ENCODE measurements around the gene WFDC1. TPM values are rescaled to one million over a fixed set of nuclear protein-coding genes. Genes with fewer than 3 reads are reported as not detected.
A peak's percentile ranks its signal among the peaks of the same experiment; 100 is the strongest.

The WFDC1 gene
- total RNA-seq, 1 donor, result under 0.01 TPM

DNA sequence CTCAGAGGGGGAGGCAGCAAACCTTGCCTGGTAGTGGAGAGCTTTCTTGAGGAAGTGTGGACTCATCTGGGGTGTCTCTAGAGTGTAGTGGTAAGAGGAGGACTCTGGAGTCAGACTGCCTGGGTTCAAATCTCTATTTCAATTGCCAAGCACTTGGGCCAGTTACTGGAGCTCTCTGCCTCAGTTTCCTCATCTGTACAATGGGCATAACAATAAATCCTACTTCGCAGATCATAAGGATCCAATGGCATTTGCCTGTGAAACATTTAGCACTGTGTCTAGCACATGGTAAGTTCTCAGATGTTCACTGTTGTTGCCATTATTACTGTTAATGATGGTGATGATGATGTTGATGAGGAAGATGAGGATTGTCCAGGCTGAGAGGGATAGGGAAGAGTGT is 23.6 kb upstream of the WFDC1 start:
- no peak overlapping the region for H3K4me3 ChIP-seq (ENCODE audit: low read depth, low read length)
- no peak for DNase-seq (ENCODE audit: low read depth)
- TF ChIP-seq, protein P1, sequence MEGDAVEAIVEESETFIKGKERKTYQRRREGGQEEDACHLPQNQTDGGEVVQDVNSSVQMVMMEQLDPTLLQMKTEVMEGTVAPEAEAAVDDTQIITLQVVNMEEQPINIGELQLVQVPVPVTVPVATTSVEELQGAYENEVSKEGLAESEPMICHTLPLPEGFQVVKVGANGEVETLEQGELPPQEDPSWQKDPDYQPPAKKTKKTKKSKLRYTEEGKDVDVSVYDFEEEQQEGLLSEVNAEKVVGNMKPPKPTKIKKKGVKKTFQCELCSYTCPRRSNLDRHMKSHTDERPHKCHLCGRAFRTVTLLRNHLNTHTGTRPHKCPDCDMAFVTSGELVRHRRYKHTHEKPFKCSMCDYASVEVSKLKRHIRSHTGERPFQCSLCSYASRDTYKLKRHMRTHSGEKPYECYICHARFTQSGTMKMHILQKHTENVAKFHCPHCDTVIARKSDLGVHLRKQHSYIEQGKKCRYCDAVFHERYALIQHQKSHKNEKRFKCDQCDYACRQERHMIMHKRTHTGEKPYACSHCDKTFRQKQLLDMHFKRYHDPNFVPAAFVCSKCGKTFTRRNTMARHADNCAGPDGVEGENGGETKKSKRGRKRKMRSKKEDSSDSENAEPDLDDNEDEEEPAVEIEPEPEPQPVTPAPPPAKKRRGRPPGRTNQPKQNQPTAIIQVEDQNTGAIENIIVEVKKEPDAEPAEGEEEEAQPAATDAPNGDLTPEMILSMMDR (IDR thresholded peaks at IDR 0.05; ENCODE audit: insufficient read depth, low read length), result no peak

DNA sequence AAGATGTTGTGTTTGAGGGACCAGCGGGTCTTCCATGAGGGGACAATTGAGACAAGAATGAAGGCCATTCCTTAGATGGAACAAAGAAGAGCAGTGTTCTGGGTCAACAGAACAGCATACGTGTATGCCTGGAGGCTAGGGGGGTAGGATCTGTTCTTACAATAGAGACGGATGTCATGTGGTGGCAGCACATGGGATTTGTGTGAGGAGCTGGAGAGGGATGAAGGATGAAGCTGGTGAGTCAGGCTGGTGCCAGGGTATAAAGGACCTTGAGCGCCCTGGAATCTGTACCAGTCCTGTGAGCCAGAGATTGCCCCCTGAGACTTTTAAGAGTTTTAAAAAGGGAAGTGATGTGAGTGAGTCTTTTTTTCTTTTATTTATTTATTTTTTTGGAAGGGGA is 22.8 kb upstream of the WFDC1 start:
- DNase-seq (ENCODE audit: low read depth), result no peak
- TF ChIP-seq, protein P1 (IDR thresholded peaks at IDR 0.05; ENCODE audit: insufficient read depth, low read length), result no peak
- H3K4me3 ChIP-seq (ENCODE audit: low read depth, low read length), result no peak overlapping the region

DNA sequence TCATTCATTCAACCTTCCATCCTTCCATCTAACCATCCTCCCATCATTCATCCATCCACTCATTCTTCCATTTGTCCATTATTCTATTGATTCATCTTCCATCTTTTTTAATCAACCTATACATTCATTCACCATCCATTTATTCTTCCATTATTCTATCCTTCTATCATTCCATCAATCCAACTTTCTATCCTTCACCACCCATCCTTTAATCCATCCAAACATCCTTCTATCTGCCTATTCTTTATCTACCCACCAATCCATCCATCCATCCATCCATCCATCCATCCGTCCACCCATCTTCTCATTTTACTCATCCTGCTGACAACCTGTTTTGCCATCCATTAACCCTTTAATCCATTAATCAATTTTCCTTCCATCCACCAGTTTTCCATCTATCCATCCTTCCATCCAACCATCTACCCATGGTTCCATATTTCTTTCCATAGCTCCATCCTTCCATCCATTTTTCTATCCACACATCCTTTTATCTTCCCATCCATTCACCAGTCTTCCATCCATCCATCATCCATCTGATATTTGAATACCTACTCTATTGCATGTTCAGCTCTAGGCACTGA is 21.8 kb upstream of the WFDC1 start:
- TF ChIP-seq, protein P1 (IDR thresholded peaks at IDR 0.05; ENCODE audit: insufficient read depth, low read length), result no peak
- no peak for DNase-seq (ENCODE audit: low read depth)
- H3K4me3 ChIP-seq (ENCODE audit: low read depth, low read length), result no peak overlapping the region

DNA sequence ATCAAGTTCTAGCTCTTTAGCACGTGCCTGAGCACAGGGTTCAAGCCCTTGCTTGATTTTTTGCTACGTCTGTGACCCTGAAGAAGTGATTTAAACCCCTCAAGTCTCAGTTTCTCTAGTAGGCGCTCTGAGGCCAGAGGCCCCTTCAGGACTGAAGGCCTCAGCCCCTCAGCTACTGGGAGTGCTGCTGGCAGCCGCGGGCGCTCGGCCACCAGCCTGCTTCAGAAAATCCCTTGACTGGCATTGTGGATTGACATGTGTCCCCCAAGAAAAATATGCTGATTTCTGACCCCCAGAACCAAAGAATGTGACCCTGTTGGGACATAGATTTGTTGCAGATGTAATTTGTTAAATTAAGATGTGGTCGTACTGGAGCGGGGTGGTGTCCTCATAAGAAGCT is 20.2 kb upstream of the WFDC1 start:
- DNase-seq (ENCODE audit: low read depth), result no peak
- TF ChIP-seq, protein P1 (IDR thresholded peaks at IDR 0.05; ENCODE audit: insufficient read depth, low read length), result no peak
- H3K4me3 ChIP-seq (ENCODE audit: low read depth, low read length), result no peak overlapping the region

DNA sequence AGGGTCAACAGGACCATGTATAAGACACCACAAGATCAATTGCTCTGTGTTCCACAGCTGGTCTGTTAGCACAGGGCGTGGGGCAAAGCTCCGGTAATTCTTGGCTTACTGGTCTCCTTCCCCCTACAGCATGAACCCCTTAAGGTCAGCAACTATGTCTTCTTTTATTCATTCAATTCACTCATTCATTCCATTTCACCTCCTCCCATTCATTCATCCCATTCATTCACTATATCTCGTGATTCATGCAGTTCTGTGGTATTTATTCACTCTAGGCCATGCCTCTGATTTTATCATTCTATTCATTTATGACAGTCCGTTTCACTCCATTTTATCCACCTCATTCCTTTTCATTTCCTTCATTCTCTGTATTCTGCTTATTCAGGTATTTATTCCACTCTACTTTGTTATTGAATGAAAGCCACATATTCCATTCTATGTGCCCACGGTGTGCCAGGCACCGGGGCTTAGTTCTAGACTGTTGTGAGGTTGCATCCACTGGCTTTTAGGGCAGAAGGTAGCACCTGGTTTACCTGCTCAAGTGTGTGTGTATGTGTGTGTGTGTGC is 19.0 kb upstream of the WFDC1 start:
- H3K4me3 ChIP-seq (ENCODE audit: low read depth, low read length), result no peak overlapping the region
- DNase-seq (ENCODE audit: low read depth), result no peak
- TF ChIP-seq, protein P1 (IDR thresholded peaks at IDR 0.05; ENCODE audit: insufficient read depth, low read length), result no peak

DNA sequence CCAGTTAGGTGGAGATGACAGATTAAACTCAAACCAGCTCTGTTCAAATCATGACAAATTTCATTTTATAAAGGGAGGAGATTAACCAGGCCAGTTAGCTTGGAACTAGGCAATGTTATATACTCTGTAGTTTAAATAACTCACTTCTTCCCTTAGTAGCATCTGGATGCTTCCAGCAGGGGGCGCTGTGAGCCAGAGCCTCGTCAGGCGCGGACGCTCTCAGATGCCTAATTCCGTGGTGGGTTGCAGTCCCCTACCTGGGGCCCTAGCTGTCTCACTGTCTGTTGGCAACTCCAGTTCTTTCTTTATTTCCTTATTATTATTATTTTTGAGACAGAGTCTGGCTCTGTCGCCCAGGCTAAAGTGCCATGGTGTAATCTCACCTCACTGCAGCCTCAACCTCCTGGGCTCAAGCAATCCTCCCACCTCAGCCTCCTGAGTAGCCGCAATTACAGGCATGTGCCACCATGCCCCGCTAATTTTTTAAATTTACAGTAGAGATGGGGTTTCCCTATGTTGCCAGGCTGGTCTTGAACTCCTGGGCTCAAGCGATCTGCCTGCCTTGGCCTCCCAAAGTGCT is 17.3 kb upstream of the WFDC1 start:
- H3K4me3 ChIP-seq (ENCODE audit: low read depth, low read length), result no peak overlapping the region
- TF ChIP-seq, protein P1 (IDR thresholded peaks at IDR 0.05; ENCODE audit: insufficient read depth, low read length), result peak; percentile 84
- peak; percentile 56 for DNase-seq (ENCODE audit: low read depth)

Data from fibroblast of the aortic adventitia (primary cell).